Right cardiac atrium (tissue), 5 donors: ENCODE measurements around the gene EFNA3. TPM values are rescaled to one million over a fixed set of nuclear protein-coding genes. Genes with fewer than 3 reads are reported as not detected.

Experiments used
- ATAC-seq, 2 donors: fragments of 200-7000 bp; cut with Tn5 transposase; one replicate each; pipeline versions ENCODE4 v1.8.0 to v1.9.1; 2020; ENCODE audit warnings: moderate library complexity in 2 of 2, mild to moderate bottlenecking in 1 of 2
- DNase-seq, 3 donors: peaks; one replicate each; pipeline ENCODE4 v3.0.0-alpha.2; 2020
- H3K27ac ChIP-seq: one replicate; pipeline ENCODE4 v1.5.1; 2013; ENCODE audit warnings: mild to moderate bottlenecking, low read length, control low read depth, moderate library complexity
- H3K27me3 ChIP-seq: one replicate; pipeline ENCODE4 v1.6.1; 2013; ENCODE audit not compliant: control insufficient read depth, insufficient read depth
- H3K4me1 ChIP-seq: one replicate; pipeline ENCODE4 v1.6.1; 2013; ENCODE audit warnings: low read length; ENCODE audit not compliant: control insufficient read depth, insufficient read depth
- H3K4me3 ChIP-seq: one replicate; pipeline ENCODE4 v1.5.1; 2013; ENCODE audit warnings: low read length, control low read depth
- H3K9me3 ChIP-seq: one replicate; pipeline ENCODE4 v1.6.1; 2013; ENCODE audit warnings: low read length; ENCODE audit not compliant: control insufficient read depth
- WGBS: extraction: QIAGEN DNeasy Blood & Tissue Kit; methylation state at CpG from one replicate; pipeline ENCODE4 v1.1.7; 2013; 5-methylcytosine and 5-hydroxymethylcytosine counted together
- intact Hi-C, 4 donors: fragments of 100-400 bp; cut with DNase I; formaldehyde crosslinking; loops; one replicate each; pipeline versions ENCODE4 v1.11.0 to v1.14.0; 2022 to 2023
- polyA plus RNA-seq: library from polyadenylated mRNA; stranded (reverse); fragments of 200-250 nt; gene quantifications from one replicate; pipeline ENCODE4 v1.2.3, GENCODE V29; 2013
- total RNA-seq, 4 donors: library from RNA; stranded (reverse); fragmentation: NEBNext Ultra II Directional; extraction: Animal tissue kit (Norgen Biotek cat#: 25700); gene quantifications; one replicate each; pipeline ENCODE4 v1.2.1, GENCODE V29; 2021
- donor health status: healthy with polysubstance abuse.
- donor health status: DM: no; HTN: yes; CAD: no.
- donor health status: DM: no; HTN: no; CAD: no.
- donor health status: DM: no; HTN: yes; CAD: no; lungs with severe emphysema.
- donor health status: DM: yes; HTN: yes; CAD: no.

Gene EFNA3
- total and polyA plus RNA-seq, 5 donors: 0.78 to 1.9 (median 1.2) TPM

DNA sequence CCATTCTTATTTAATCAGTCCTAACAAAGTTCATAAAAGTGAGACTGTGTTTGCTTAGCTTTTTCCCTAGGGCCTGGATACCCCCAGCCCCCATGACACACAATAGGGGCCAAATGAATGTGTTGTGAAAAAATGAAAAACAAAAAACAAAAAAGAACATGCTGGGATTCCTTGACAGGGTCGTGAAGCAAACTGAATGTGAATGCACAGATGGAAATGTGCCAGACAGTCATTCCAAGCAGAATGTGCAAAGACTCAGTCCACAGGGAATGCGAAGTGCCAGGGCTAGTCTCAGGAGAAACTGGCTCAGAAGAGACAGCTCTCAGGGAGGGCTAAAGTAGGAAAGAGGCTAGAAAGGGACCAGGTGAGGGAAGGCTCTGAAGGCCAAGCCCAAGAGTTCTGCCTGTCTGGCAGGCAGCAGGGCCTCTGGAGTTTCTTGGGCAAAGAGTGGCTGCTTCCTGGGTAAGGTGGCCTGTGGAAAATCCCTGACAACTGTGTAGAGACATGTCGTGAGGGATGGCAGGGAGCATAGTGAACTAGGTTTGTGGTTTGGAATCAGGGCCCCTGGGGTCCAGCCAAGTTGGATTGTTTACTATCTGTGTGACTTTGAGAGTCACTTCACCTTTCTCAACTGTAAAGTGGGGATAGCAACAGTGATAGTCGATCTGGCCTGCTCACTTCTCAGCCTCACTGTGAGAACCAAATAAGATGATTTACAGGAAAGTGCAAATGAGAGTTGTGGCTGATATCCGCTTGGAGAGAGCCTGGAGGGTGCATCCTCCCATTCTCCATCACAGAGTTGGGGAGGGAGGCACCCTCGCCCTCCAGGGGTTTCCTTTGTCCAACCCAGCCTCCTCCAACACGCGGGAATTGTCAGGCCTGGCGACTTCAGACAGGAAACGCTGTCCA is 28.7 kb upstream of the EFNA3 start:
- H3K4me1 ChIP-seq: peaks cover 3% of the 10 kb centered on the region
- 16% methylated on average over 10 of the region's 10 CpGs for WGBS
- H3K4me3 ChIP-seq: peak overlapping the region; percentile 83
- peak overlapping the region; percentile 49 for H3K27ac ChIP-seq
- ATAC-seq (no peak), DNase-seq (peak in 1 of 3 donors; percentile 31)
- H3K9me3 ChIP-seq: no peaks in the 10 kb centered on the region
- intact Hi-C loops: loop anchor here in 1 of 4 donors (5.0 kb wide), 1 partner anchor 32 kb away; no protein-coding TSS in a partner anchor
- no peaks in the 10 kb centered on the region for H3K27me3 ChIP-seq

DNA sequence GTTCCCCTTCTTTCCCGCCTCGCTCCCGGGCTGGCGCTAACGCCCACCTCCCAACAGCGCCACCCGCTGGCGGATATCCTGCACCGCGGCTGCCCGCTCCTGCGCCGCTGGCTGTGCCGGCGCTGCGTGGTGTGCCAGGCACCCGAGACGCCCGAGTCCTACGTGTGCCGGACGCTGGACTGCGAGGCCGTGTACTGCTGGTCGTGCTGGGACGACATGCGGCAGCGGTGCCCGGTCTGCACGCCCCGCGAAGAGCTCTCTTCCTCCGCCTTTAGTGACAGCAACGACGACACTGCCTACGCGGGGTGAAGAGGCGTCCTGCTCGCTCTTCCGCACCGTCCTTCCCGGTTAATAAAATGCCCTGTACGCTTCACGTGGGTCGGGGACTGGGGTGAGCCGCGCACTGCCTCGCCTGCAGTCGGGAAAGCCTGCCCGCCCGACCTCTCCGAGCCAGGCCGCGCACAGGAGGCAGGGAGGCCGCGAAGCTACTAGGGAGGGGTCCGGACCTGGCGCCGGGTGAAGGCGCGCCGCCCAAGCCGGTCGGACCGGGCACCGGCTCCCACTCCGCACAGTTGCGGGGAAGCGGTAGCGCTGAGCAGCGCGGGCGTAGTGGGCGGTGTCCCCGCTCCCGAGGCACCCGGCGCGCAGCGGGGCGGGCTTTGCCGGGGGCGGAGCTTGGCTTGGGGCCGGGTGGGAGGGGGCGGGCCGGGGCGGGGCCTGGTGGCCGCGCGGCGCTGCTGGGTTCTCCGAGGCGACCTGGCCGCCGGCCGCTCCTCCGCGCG is 27.9 kb upstream of the EFNA3 start, which contains the start of gene ADAM15:
TSS of gene ADAM15 (plus strand) at position 757 of the 782 bp plus-strand sequence. CDS start 71 bp downstream, outside the sequence.
- Histone ChIP-seq H3K9me3 (no peaks in the 10 kb centered on the region), H3K27me3 (no peaks in the 10 kb centered on the region), H3K27ac (peak within 1 kb of the TSS; percentile 95), H3K4me1 (peaks cover 3% of the 10 kb centered on the region), H3K4me3 (peak within 1 kb of the TSS; percentile 83)
- ATAC-seq (peak; percentile 79 to 86), DNase-seq (peak; percentile 87 to 95 (median 93))
- WGBS: under 1% methylated on average over 99 of the region's 99 CpGs
- intact Hi-C loops: no loop called here

GRCh38 chr1:155051342-155051776 is 27.3 kb upstream of the EFNA3 start:
- Histone ChIP-seq H3K9me3 (no peaks in the 10 kb centered on the region), H3K27me3 (no peaks in the 10 kb centered on the region), H3K4me3 (peak overlapping the region; percentile 83), H3K4me1 (peaks cover 3% of the 10 kb centered on the region), H3K27ac (peak overlapping the region; percentile 95)
- peak; percentile 1 to 7 for ATAC-seq
- under 1% methylated on average over 31 of the region's 31 CpGs for WGBS
- intact Hi-C loops: no loop called here
- DNase-seq: no peak

- Histone ChIP-seq H3K27me3 (no peaks in the 10 kb centered on the region), H3K4me1 (peaks cover 3% of the 10 kb centered on the region), H3K9me3 (no peaks in the 10 kb centered on the region), H3K4me3 (peak overlapping the region; percentile 83), H3K27ac (peak overlapping the region; percentile 95)
- intact Hi-C loops: no loop called here
- ATAC-seq: peak; percentile 64 to 82
- 3% methylated on average over 27 of the region's 27 CpGs for WGBS
- peak; percentile 85 to 91 (median 90) for DNase-seq
Measured at GRCh38 chr1:155051777-155052398, 26.7 kb upstream of the EFNA3 start.

GRCh38 chr1:155052439-155053395 is 25.9 kb upstream of the EFNA3 start:
- H3K9me3 ChIP-seq: no peaks in the 10 kb centered on the region
- peak; percentile 79 to 81 (median 79) for DNase-seq
- H3K27me3 ChIP-seq: no peaks in the 10 kb centered on the region
- H3K27ac ChIP-seq: peak overlapping the region; percentile 76
- peak overlapping the region; percentile 83 for H3K4me3 ChIP-seq
- 43% methylated on average over 12 of the region's 12 CpGs for WGBS
- peaks cover 3% of the 10 kb centered on the region for H3K4me1 ChIP-seq
- peak; percentile 10 to 70 for ATAC-seq
- intact Hi-C loops: no loop called here

DNA sequence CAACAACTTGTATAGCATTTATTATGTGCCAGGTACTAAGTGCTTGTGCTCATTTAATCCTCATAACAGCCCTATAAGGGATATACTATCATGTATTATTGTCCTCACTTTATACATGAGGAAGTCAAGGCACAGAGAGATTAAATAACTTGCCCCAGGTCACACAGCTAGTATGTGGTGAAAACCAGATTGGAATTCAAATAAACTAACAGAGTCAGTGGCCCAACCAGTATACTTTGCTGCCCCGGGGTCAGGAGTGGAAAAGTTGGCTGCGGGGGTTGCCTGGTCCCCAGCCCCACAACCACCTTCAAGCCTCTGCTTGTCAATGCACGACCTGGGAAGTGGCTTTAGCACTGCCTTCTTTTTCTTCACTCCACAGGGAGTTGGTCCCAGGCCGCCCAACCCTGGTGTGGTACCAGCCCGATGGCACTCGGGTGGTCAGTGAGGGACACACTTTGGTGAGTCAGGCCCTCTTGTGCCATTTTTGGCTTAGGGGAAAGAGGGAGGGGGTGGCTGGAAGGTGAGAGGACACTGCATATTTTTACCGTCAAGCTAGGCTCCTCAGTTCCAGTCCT is 25.0 kb upstream of the EFNA3 start:
- Histone ChIP-seq H3K27ac (no peak overlapping the region), H3K27me3 (no peaks in the 10 kb centered on the region), H3K9me3 (no peaks in the 10 kb centered on the region), H3K4me3 (no peak overlapping the region), H3K4me1 (peaks cover 3% of the 10 kb centered on the region)
- intact Hi-C loops: no loop called here
- DNase-seq (peak in 2 of 3 donors; percentile 27 to 44), ATAC-seq (no peak)
- WGBS: 81% methylated on average over 7 of the region's 7 CpGs

- Histone ChIP-seq H3K9me3 (no peaks in the 10 kb centered on the region), H3K27ac (no peak overlapping the region), H3K27me3 (no peaks in the 10 kb centered on the region), H3K4me1 (no peaks in the 10 kb centered on the region), H3K4me3 (no peak overlapping the region)
- peak in 2 of 3 donors; percentile 31 to 33 for DNase-seq
- intact Hi-C loops: no loop called here
- WGBS: 94% methylated on average over 8 of the region's 8 CpGs
- ATAC-seq: no peak
Measured at GRCh38 chr1:155057104-155057503, 21.5 kb upstream of the EFNA3 start.

DNA sequence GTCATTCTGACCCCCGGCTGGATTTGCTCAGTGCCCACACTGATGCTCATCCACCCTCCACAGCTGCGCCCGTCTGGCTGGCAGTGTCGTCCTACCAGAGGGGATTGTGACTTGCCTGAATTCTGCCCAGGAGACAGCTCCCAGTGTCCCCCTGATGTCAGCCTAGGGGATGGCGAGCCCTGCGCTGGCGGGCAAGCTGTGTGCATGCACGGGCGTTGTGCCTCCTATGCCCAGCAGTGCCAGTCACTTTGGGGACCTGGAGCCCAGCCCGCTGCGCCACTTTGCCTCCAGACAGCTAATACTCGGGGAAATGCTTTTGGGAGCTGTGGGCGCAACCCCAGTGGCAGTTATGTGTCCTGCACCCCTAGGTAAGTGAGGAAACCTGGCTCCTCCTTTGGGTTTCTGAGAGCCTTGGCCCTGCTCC is 20.8 kb upstream of the EFNA3 start:
- no peaks in the 10 kb centered on the region for H3K4me1 ChIP-seq
- WGBS: 94% methylated on average over 13 of the region's 13 CpGs
- ATAC-seq (no peak), DNase-seq (peak in 2 of 3 donors; percentile 34 to 65)
- H3K9me3 ChIP-seq: no peaks in the 10 kb centered on the region
- H3K27ac ChIP-seq: no peak overlapping the region
- intact Hi-C loops: no loop called here
- no peak overlapping the region for H3K4me3 ChIP-seq
- no peaks in the 10 kb centered on the region for H3K27me3 ChIP-seq

DNA sequence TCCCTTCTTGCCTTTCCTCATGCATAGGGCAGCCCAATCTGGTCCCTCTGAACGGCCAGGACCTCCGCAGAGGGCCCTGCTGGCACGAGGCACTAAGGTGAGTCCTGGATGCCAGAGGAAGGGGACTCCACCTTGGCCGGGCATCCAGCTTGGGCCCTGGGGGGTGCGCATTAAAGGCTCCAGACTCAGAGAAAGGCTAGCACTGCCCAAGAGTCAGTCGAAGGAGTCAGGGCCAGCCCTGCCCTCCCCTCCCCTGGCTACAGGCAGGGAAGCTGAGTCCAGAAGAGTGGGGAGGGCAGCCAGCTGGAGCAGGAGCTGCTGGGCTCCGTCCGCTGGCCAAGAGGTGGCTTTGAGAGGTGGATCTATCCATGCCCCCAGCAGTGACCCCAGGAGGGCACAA is 17.9 kb upstream of the EFNA3 start:
- ATAC-seq: no peak
- intact Hi-C loops: loop anchor here in 2 of 4 donors (10.0 kb wide), 2 partner anchors 86 to 106 kb away; partner anchors contain the start of genes CKS1B (in 1 of the 2), PBXIP1 (in 1 of the 2) and SHC1 (in 1 of the 2)
- Histone ChIP-seq H3K27ac (no peak overlapping the region), H3K4me3 (no peak overlapping the region), H3K27me3 (no peaks in the 10 kb centered on the region), H3K9me3 (no peaks in the 10 kb centered on the region), H3K4me1 (no peaks in the 10 kb centered on the region)
- WGBS: 74% methylated on average over 8 of the region's 8 CpGs
- DNase-seq: peak in 2 of 3 donors; percentile 45 to 59
